Heart left ventricle (tissue), 13 donors: ENCODE results near the gene NMBR.
"Not testable (repeated sequence)": the region's sequence is repeated elsewhere in the genome, so short reads cannot be mapped to it uniquely, and the experiment has no call there.

Experiments used
- CTCF ChIP-seq, 12 donors: fragments of 200-600 bp; sonication (generic) in 4 of 12; IDR thresholded peaks; one replicate each; pipeline versions ENCODE4 v1.5.0 to v1.8.0; 2018 to 2022; ENCODE audit warnings: antibody characterized with exemption in 12 of 12, mild to moderate bottlenecking in 5 of 12
- POLR2A ChIP-seq, 2 donors: fragments of 450-650 bp; IDR thresholded peaks; one replicate each; pipeline ENCODE4 v1.6.1; 2017; ENCODE audit warnings: antibody characterized with exemption in 2 of 2, mild to moderate bottlenecking in 2 of 2, moderate library complexity in 2 of 2
- donor health status: ischemic (EF 13 %, LVEDD 7.1; RV severe dilation, severe dysfunction).
- donor health status: DM: no; HTN: yes; CAD: no.
- donor health status: DM: no; HTN: no; CAD: no.
- donor health status: ischemic (EF 25% LVEDD 6.9; RV normal size, moderate dysfunction).
- donor health status: ischemic (EF 25% LVEDD 5.7; RV mildly dilated, moderate dysfunction).
- donor health status: ischemic (EF 35%, LVEDD 5.7; RV mildly dilated, moderate dysfunction).
- donor health status: nonischemic (EF 11% LVEDD 7.7; RV severe dilation, severe dysfunction).
- donor health status: DM: yes; HTN: yes; CAD: no.
- donor health status: PGD.
- donor health status: ischemic (EF 29% LVEDD 5.4; RV normal size, mild dysfunction).
- donor health status: nonischemic (EF 23%, LVEDD 6.1; RV moderate dilation, normal function).

DNA sequence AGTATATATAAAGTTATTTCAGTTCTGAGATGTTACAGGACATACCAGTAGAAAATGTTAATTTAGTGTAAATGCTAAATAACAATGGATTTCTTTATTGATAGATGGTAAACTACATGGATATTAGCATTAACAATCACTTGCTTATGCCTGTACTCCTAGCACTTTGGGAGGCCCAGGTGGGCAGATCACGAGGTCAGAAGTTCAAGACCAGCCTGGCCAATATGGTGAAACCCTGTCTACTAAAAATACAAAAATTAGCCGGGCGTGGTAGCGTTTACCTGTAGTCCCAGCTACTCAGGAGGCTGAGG, 9.8 kb upstream of the NMBR start:
- not testable (repeated sequence) for TF ChIP-seq CTCF, POLR2A (IDR thresholded peaks at IDR 0.05)
